ENCODE data around the gene FATE1.

Gene FATE1

GRCh38 chrX:151738751-151739150 lies 22.9 kb downstream of the FATE1 start:
- no peaks in the 10 kb centered on the region for H3K4me1 ChIP-seq (ENCODE audit: control insufficient read depth in 1 of 2, insufficient read depth in 2 of 2, low read length in 2 of 2)
- no peaks in the 10 kb centered on the region for H3K9me3 ChIP-seq (ENCODE audit: control insufficient read depth in 1 of 2, low read length in 2 of 2)
- no peak overlapping the region for H3K4me3 ChIP-seq (ENCODE audit: low read depth in 1 of 2, low read length in 2 of 2)
- no peaks in the 10 kb centered on the region for H3K36me3 ChIP-seq (ENCODE audit: control insufficient read depth in 1 of 2, insufficient read depth in 2 of 2, low read length in 2 of 2)
- H3K9ac ChIP-seq (ENCODE audit: low read depth in 1 of 2, low read length in 2 of 2) = no peak overlapping the region
- no peaks in the 10 kb centered on the region for H3K27me3 ChIP-seq (ENCODE audit: control insufficient read depth in 1 of 2, insufficient read depth in 2 of 2, low read length in 2 of 2)
- no peak overlapping the region for H3K27ac ChIP-seq (ENCODE audit: low read depth, low read length)

- Histone ChIP-seq H3K9ac (ENCODE audit: low read depth in 1 of 2, low read length in 2 of 2) (no peak overlapping the region), H3K36me3 (ENCODE audit: control insufficient read depth in 1 of 2, insufficient read depth in 2 of 2, low read length in 2 of 2) (no peaks in the 10 kb centered on the region), H3K9me3 (ENCODE audit: control insufficient read depth in 1 of 2, low read length in 2 of 2) (no peaks in the 10 kb centered on the region), H3K4me1 (ENCODE audit: control insufficient read depth in 1 of 2, insufficient read depth in 2 of 2, low read length in 2 of 2) (no peaks in the 10 kb centered on the region), H3K27ac (ENCODE audit: low read depth, low read length) (no peak overlapping the region), H3K27me3 (ENCODE audit: control insufficient read depth in 1 of 2, insufficient read depth in 2 of 2, low read length in 2 of 2) (no peaks in the 10 kb centered on the region), H3K4me3 (ENCODE audit: low read depth in 1 of 2, low read length in 2 of 2) (no peak overlapping the region)
These were observed 25.8 kb downstream of the FATE1 start for GRCh38 chrX:151741606-151742005.

DNA sequence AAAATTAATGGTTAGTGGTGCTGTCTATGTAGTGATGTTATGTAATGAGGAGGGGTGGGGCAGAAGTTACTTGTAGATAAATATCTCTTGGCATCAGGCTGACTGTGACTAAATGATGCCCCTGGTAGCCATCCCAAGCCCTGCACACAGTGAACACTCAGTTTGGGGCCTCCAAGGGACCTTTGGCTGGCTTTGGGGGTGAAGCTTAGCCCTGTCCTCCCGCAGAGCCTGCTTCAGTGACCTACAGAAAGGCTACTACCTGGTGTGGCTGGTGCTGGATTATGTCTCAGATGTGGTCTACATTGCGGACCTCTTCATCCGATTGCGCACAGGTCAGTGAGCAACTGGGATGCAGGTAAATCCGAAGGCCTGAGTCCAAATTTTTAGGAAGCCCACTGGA lies 26.5 kb downstream of the FATE1 start:
- H3K9me3 ChIP-seq (ENCODE audit: control insufficient read depth in 1 of 2, low read length in 2 of 2) = no peaks in the 10 kb centered on the region
- H3K4me1 ChIP-seq (ENCODE audit: control insufficient read depth in 1 of 2, insufficient read depth in 2 of 2, low read length in 2 of 2) = no peaks in the 10 kb centered on the region
- H3K27ac ChIP-seq (ENCODE audit: low read depth, low read length) = no peak overlapping the region
- no peaks in the 10 kb centered on the region for H3K27me3 ChIP-seq (ENCODE audit: control insufficient read depth in 1 of 2, insufficient read depth in 2 of 2, low read length in 2 of 2)
- no peak overlapping the region for H3K9ac ChIP-seq (ENCODE audit: low read depth in 1 of 2, low read length in 2 of 2)
- H3K4me3 ChIP-seq (ENCODE audit: low read depth in 1 of 2, low read length in 2 of 2) = no peak overlapping the region
- no peaks in the 10 kb centered on the region for H3K36me3 ChIP-seq (ENCODE audit: control insufficient read depth in 1 of 2, insufficient read depth in 2 of 2, low read length in 2 of 2)

GRCh38 chrX:151743651-151744470 lies 28.0 kb downstream of the FATE1 start:
- Histone ChIP-seq H3K36me3 (ENCODE audit: control insufficient read depth in 1 of 2, insufficient read depth in 2 of 2, low read length in 2 of 2) (no peaks in the 10 kb centered on the region), H3K4me1 (ENCODE audit: control insufficient read depth in 1 of 2, insufficient read depth in 2 of 2, low read length in 2 of 2) (no peaks in the 10 kb centered on the region), H3K9me3 (ENCODE audit: control insufficient read depth in 1 of 2, low read length in 2 of 2) (no peaks in the 10 kb centered on the region), H3K4me3 (ENCODE audit: low read depth in 1 of 2, low read length in 2 of 2) (no peak overlapping the region), H3K27ac (ENCODE audit: low read depth, low read length) (no peak overlapping the region), H3K9ac (ENCODE audit: low read depth in 1 of 2, low read length in 2 of 2) (no peak overlapping the region), H3K27me3 (ENCODE audit: control insufficient read depth in 1 of 2, insufficient read depth in 2 of 2, low read length in 2 of 2) (no peaks in the 10 kb centered on the region)

- Histone ChIP-seq H3K27me3 (ENCODE audit: control insufficient read depth in 1 of 2, insufficient read depth in 2 of 2, low read length in 2 of 2) (no peaks in the 10 kb centered on the region), H3K4me1 (ENCODE audit: control insufficient read depth in 1 of 2, insufficient read depth in 2 of 2, low read length in 2 of 2) (no peaks in the 10 kb centered on the region), H3K4me3 (ENCODE audit: low read depth in 1 of 2, low read length in 2 of 2) (no peak overlapping the region), H3K36me3 (ENCODE audit: control insufficient read depth in 1 of 2, insufficient read depth in 2 of 2, low read length in 2 of 2) (no peaks in the 10 kb centered on the region), H3K9me3 (ENCODE audit: control insufficient read depth in 1 of 2, low read length in 2 of 2) (no peaks in the 10 kb centered on the region), H3K27ac (ENCODE audit: low read depth, low read length) (no peak overlapping the region), H3K9ac (ENCODE audit: low read depth in 1 of 2, low read length in 2 of 2) (no peak overlapping the region)
These were observed 29.8 kb downstream of the FATE1 start for GRCh38 chrX:151745651-151746050.

- Histone ChIP-seq H3K27ac (ENCODE audit: low read depth, low read length) (no peak overlapping the region), H3K9me3 (ENCODE audit: control insufficient read depth in 1 of 2, low read length in 2 of 2) (no peaks in the 10 kb centered on the region), H3K4me1 (ENCODE audit: control insufficient read depth in 1 of 2, insufficient read depth in 2 of 2, low read length in 2 of 2) (no peaks in the 10 kb centered on the region), H3K36me3 (ENCODE audit: control insufficient read depth in 1 of 2, insufficient read depth in 2 of 2, low read length in 2 of 2) (no peaks in the 10 kb centered on the region), H3K4me3 (ENCODE audit: low read depth in 1 of 2, low read length in 2 of 2) (no peak overlapping the region), H3K27me3 (ENCODE audit: control insufficient read depth in 1 of 2, insufficient read depth in 2 of 2, low read length in 2 of 2) (no peaks in the 10 kb centered on the region), H3K9ac (ENCODE audit: low read depth in 1 of 2, low read length in 2 of 2) (no peak overlapping the region)
These were observed 30.7 kb downstream of the FATE1 start for GRCh38 chrX:151746502-151746901.

GRCh38 chrX:151750511-151750910 lies 34.7 kb downstream of the FATE1 start:
- no peak overlapping the region for H3K9ac ChIP-seq (ENCODE audit: low read depth in 1 of 2, low read length in 2 of 2)
- no peak overlapping the region for H3K27ac ChIP-seq (ENCODE audit: low read depth, low read length)
- H3K4me1 ChIP-seq (ENCODE audit: control insufficient read depth in 1 of 2, insufficient read depth in 2 of 2, low read length in 2 of 2) = no peaks in the 10 kb centered on the region
- H3K27me3 ChIP-seq (ENCODE audit: control insufficient read depth in 1 of 2, insufficient read depth in 2 of 2, low read length in 2 of 2) = no peaks in the 10 kb centered on the region
- no peak overlapping the region for H3K4me3 ChIP-seq (ENCODE audit: low read depth in 1 of 2, low read length in 2 of 2)
- no peaks in the 10 kb centered on the region for H3K36me3 ChIP-seq (ENCODE audit: control insufficient read depth in 1 of 2, insufficient read depth in 2 of 2, low read length in 2 of 2)
- no peaks in the 10 kb centered on the region for H3K9me3 ChIP-seq (ENCODE audit: control insufficient read depth in 1 of 2, low read length in 2 of 2)

- Histone ChIP-seq H3K36me3 (ENCODE audit: control insufficient read depth in 1 of 2, insufficient read depth in 2 of 2, low read length in 2 of 2) (no peaks in the 10 kb centered on the region), H3K27ac (ENCODE audit: low read depth, low read length) (no peak overlapping the region), H3K4me3 (ENCODE audit: low read depth in 1 of 2, low read length in 2 of 2) (no peak overlapping the region), H3K27me3 (ENCODE audit: control insufficient read depth in 1 of 2, insufficient read depth in 2 of 2, low read length in 2 of 2) (no peaks in the 10 kb centered on the region), H3K9me3 (ENCODE audit: control insufficient read depth in 1 of 2, low read length in 2 of 2) (no peaks in the 10 kb centered on the region), H3K4me1 (ENCODE audit: control insufficient read depth in 1 of 2, insufficient read depth in 2 of 2, low read length in 2 of 2) (no peaks in the 10 kb centered on the region), H3K9ac (ENCODE audit: low read depth in 1 of 2, low read length in 2 of 2) (no peak overlapping the region)
These were observed 37.0 kb downstream of the FATE1 start for GRCh38 chrX:151752847-151753246.

DNA sequence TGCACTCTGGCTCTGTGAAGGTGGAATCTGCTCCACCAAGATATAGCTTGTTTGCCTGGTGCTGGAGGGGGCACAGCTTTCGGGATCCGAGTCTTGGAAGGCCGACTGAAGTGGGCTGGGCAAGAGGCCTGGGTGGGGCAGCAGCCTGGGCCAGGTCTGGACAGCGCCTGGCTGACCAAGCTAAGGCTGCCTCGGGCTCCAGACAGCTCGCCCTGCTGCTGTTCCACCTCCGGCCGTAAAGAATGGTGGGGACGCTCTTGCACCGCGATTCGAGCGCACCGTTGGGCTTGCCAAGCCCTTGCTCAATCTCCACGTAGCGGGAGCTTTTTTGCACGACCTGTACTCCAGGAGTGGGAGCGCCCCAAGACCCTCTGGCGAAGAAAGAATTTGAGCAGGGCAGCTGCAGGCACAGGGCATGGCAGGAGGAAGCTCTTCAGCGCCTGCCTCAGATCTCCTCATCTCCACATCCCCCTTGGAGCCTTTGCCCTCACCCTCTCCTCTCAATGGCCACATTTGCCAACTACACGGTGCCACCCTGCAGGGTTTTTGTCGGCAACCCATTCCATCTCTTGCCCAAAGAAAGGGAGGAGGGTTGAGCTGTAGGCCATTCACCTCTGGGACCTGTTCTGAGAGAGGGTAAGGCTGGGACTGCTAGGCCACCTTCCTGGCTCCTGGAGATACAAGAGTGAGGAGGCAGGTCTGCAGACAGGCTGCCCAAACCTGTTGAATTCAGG lies 37.6 kb downstream of the FATE1 start:
- Histone ChIP-seq H3K4me1 (ENCODE audit: control insufficient read depth in 1 of 2, insufficient read depth in 2 of 2, low read length in 2 of 2) (no peaks in the 10 kb centered on the region), H3K27me3 (ENCODE audit: control insufficient read depth in 1 of 2, insufficient read depth in 2 of 2, low read length in 2 of 2) (no peaks in the 10 kb centered on the region), H3K9ac (ENCODE audit: low read depth in 1 of 2, low read length in 2 of 2) (no peak overlapping the region), H3K27ac (ENCODE audit: low read depth, low read length) (no peak overlapping the region), H3K9me3 (ENCODE audit: control insufficient read depth in 1 of 2, low read length in 2 of 2) (no peaks in the 10 kb centered on the region), H3K36me3 (ENCODE audit: control insufficient read depth in 1 of 2, insufficient read depth in 2 of 2, low read length in 2 of 2) (no peaks in the 10 kb centered on the region), H3K4me3 (ENCODE audit: low read depth in 1 of 2, low read length in 2 of 2) (no peak overlapping the region)

GRCh38 chrX:151754047-151754429 lies 38.2 kb downstream of the FATE1 start:
- H3K36me3 ChIP-seq (ENCODE audit: control insufficient read depth in 1 of 2, insufficient read depth in 2 of 2, low read length in 2 of 2) = no peaks in the 10 kb centered on the region
- H3K4me3 ChIP-seq (ENCODE audit: low read depth in 1 of 2, low read length in 2 of 2) = no peak overlapping the region
- no peak overlapping the region for H3K9ac ChIP-seq (ENCODE audit: low read depth in 1 of 2, low read length in 2 of 2)
- H3K4me1 ChIP-seq (ENCODE audit: control insufficient read depth in 1 of 2, insufficient read depth in 2 of 2, low read length in 2 of 2) = no peaks in the 10 kb centered on the region
- H3K27me3 ChIP-seq (ENCODE audit: control insufficient read depth in 1 of 2, insufficient read depth in 2 of 2, low read length in 2 of 2) = no peaks in the 10 kb centered on the region
- no peak overlapping the region for H3K27ac ChIP-seq (ENCODE audit: low read depth, low read length)
- H3K9me3 ChIP-seq (ENCODE audit: control insufficient read depth in 1 of 2, low read length in 2 of 2) = no peaks in the 10 kb centered on the region

All from duodenal mucosa (tissue), 2 donors.